ENCODE data around the gene NAGS.
"Not testable (repeated sequence)": the region's sequence is repeated elsewhere in the genome, so short reads cannot be mapped to it uniquely, and the experiment has no call there.

NAGS gene

DNA sequence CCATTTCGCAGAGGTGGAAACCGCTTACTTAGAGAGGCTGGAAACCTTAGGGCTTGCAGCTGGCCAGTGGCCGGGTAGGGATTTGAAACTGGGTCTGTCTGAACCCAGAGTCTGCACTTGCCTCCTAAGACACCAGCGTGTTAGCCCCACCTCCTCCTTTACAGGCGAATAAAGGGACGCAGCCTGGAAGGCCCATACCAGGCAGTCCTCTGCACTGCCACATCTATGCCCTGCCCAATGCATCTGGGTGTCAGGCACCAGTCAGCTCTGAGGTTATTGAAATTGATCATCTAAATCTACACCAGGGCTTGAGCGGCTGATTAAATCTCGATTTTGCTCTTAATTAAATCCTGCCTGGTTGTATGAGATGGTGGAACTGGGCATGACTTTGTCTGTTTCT is 19.9 kb upstream of the NAGS start:
- no peak for DNase-seq

DNA sequence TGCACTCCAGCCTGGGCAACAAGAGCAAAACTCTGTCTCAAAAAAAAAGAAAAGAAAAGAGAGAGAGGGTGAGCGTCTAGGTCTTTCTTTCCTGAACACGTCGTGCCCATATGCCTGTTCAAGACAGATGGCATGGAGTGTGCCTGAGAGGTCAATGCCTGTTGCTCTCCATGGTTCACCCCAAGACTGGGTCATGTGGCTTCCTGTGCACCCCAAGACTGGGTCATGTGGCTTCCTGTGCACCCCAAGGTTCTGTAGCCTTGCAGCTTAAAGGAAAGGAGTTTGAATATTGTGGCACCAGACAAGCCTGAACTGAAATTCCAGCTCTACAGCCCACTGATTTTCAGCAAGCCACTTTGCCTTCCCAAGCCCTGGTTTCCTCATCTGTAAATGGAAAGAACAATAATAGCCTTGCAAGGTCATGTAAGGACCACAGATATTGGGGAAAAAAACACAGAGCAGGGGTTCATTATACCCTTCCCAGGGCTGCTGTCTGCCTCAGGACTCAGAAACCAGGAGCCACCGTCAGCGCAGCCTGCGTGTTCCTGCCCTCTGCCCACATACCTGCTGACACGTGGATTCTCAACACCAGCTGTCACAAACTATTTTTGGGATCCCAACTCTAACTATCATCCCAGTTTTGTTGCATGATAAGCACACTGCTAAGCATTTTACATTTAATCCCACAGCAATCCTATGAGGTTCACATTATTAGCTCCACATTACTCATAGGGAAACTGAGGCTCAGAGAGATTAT is 18.0 kb upstream of the NAGS start:
- DNase-seq = no peak

- DNase-seq = no peak
Measured at GRCh38 chr17:43987131-43988021, 17.0 kb upstream of the NAGS start.

DNA sequence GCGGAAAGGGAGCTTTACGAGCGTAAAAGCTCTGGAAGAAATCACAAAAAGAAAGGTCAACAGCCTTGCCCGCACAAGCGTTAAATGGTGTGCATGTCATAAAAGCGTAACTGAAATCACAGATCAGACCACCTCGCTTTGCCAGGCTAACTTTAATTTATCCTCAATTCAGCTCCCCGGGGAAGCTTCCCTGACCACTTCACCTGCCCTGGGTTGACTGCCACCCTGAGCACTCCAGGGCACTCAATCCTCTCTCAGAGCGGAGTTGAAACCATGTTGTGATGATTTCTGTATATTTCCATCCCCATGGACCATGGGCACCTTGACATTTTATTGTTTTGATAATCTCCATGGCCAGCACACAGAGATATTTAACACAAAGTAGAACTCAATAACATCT is 16.1 kb upstream of the NAGS start:
- no peak for DNase-seq

DNA sequence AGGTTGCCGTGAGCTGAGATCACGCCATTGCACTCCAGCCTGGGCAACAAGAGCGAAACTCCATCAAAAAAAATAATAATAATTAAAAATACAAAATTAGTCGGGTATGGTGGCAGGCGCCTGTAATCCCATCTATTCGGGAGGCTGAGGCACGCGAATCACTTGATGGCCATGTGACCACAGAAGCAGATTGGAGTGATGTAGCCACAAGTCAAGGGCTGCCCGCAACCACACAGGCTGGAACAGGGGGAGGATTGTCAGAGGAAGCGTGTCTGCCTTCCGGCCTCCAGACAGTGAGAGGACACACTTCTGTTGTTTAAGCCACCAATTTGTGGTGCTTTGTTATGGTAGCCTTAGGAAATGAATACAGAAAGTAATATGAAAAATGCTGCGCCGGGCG is 11.8 kb upstream of the NAGS start:
- DNase-seq = no peak

- DNase-seq = peak; percentile 67
Measured at GRCh38 chr17:43994272-43995149, 9.9 kb upstream of the NAGS start.

GRCh38 chr17:43995150-43995471 is 9.3 kb upstream of the NAGS start:
- no peak for DNase-seq

DNA sequence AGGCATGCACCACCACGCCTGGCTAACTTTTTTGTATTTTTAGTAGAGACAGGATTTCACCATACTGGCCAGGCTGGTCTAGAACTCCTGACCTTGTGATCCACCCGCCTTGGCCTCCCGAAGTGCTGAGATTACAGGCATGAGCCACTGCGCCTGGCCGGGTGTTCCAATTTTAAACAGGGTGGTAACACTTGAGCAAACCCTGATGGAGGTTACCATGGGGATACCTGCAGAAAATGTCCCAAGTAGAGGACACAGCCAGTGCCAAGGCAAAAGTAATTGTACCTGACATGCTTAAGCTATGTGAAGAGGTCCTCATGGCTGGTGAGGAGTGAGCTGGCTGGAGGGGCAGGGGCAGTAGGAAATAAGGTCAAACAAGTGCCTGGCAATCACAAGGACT is 7.2 kb upstream of the NAGS start:
- not testable (repeated sequence) for DNase-seq

GRCh38 chr17:43998552-43998951 is 5.9 kb upstream of the NAGS start:
- DNase-seq = no peak

DNA sequence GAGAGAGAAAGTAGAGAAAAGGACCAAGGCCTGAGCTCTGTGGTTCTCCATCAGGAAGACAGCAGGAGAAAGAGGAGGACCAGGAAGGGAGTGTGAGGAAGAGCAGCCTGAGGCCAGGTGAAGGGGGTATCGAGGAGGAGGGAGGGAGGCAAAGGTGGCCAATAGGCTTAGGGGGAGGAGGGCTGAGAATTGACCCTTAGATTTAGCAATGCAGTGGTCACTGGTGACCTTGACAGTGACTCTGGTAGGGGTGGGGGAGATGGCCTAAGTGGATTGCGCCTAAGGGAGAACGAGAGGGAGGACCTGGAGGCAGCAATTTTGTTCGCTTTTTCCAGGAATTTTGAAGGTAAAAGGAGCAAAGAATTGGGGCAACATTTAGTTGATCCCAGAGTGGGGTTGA is 5.4 kb upstream of the NAGS start:
- no peak for DNase-seq

- DNase-seq = no peak
Measured at GRCh38 chr17:44000141-44000860, 4.1 kb upstream of the NAGS start.

DNA sequence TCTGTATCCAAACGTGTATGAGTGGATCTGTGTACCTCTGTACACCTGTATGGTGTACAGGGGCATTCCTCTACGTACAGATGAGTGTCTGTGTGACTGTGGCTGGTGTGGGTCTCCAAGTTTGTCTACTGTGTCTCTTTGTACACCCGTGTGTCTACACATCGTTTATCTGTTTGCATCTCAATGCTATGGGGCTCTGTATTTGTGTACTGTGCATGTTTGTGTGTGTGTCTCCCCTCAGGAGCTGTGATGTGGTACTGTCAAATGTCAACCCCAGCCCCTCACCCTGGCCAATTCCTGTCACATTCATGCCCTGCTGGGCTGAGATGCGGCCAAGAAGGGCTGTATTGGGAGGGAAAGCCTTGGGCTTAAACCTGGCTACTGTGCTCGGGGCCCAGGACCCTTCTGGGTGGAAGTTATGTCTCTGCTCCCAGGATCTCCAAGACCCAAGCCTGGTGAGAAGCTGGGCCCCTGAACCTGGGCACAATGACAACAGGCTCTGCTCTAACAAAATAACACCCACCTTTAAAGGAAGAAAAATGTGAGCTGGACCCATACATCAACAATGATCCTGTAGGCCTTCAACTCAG is 3.5 kb upstream of the NAGS start:
- DNase-seq = no peak

GRCh38 chr17:44001461-44001920 is 2.9 kb upstream of the NAGS start:
- no peak for DNase-seq

- no peak for DNase-seq
Measured at GRCh38 chr17:44002141-44002848, 2.1 kb upstream of the NAGS start.

GRCh38 chr17:44004761-44005526 is 522 bp downstream of the NAGS start:
- peak; percentile 31 for DNase-seq

DNA sequence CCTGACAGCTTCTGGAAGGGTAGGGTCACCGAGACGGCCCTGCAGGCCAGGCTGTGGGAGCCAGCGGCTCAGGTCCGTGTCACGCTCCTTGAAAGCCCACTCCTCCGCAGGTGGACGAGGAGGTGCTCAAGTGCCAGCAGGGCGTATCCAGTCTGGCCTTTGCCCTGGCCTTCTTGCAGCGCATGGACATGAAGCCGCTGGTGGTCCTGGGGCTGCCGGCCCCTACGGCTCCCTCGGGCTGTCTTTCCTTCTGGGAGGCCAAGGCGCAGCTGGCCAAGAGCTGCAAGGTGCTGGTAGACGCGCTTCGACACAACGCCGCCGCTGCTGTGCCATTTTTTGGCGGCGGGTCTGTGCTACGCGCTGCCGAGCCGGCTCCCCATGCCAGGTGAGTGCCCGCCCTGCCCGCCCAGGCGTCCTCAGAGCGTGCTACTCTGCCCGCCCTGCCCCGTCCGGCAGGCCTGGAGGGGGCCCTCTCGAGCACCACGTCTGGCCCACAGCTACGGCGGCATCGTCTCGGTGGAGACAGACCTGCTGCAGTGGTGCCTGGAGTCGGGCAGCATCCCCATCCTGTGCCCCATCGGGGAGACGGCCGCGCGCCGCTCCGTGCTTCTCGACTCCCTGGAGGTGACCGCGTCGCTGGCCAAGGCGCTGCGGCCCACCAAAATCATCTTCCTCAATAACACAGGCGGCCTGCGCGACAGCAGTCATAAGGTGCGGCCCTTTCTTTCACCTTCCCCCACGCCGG is 1.3 kb downstream of the NAGS start:
- peak; percentile 27 for DNase-seq

- DNase-seq = peak; percentile 19
Measured at GRCh38 chr17:44006272-44006597, 1.8 kb downstream of the NAGS start.

DNA sequence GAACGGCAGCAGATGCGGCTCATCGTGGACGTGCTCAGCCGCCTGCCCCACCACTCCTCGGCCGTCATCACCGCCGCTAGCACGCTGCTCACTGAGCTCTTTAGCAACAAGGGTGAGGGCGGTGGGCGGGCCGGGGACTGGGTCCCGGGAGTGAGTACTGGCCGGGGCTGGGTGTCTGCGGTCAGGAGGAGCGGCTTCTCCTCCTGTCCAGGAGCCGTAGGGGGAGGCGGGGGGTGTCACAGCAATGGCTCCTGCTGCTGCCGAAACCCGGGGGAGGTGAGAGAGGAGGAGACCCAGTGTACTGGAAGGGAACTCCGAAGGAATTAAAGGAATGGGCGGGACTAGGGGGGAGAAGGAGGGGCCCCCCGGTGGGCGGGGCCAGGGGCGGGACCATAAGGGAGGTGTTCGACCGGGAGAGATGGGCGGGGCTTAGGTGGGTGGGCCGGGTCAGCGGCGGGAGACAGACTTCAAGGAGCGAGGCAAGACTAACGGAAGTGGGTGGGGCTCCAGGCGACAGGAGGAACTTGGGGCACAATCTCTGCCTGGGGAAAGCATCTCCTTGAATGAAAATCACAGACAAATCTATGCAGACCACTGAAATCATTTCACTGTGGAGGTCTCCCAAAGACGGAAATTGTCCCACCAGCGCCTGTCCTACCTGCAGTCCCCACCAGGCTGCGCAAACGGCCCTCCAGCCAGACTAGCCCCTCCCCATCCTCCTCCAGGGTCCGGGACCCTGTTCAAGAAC is 2.4 kb downstream of the NAGS start:
- DNase-seq = peak; percentile 96
